Kidney glomerular epithelial cell (primary cell): ENCODE measurements around the gene ZNF616.

Experiments used
- DNase-seq: peaks from one replicate; lab custom pipeline; 2025; lab: John Stamatoyannopoulos, UW

ZNF616 gene

GRCh38 chr19:52139252-52140031 is at the start of gene ZNF616:
Gene ZNF616 (minus strand): TSS chr19:52139938. CDS start chr19:52130512, 9,426 bp downstream.
- peak; percentile 76 for DNase-seq

- DNase-seq = no peak
Observed at GRCh38 chr19:52188822-52189734, 49.3 kb upstream of the ZNF616 start.

GRCh38 chr19:52187407-52187806 is 47.7 kb upstream of the ZNF616 start:
- no peak for DNase-seq

GRCh38 chr19:52176574-52176973 is 36.8 kb upstream of the ZNF616 start:
- no peak for DNase-seq

GRCh38 chr19:52172347-52172746 is 32.6 kb upstream of the ZNF616 start:
- DNase-seq = no peak

- peak; percentile 82 for DNase-seq
Observed at GRCh38 chr19:52171321-52172169, 31.8 kb upstream of the ZNF616 start, which contains the start of gene ZNF836. Gene ZNF836 (minus strand): TSS chr19:52171621. CDS start chr19:52168072, 3,549 bp downstream.

GRCh38 chr19:52170863-52171320 is 31.2 kb upstream of the ZNF616 start:
- no peak for DNase-seq

- no peak for DNase-seq
Observed at GRCh38 chr19:52170304-52170703, 30.6 kb upstream of the ZNF616 start.

GRCh38 chr19:52155596-52156359 is 16.0 kb upstream of the ZNF616 start:
- no peak for DNase-seq

- no peak for DNase-seq
Observed at GRCh38 chr19:52148256-52148655, 8.5 kb upstream of the ZNF616 start.

- no peak for DNase-seq
Observed at GRCh38 chr19:52142001-52142595, 2.4 kb upstream of the ZNF616 start.

- no peak for DNase-seq
Observed at GRCh38 chr19:52141203-52141602, 1.5 kb upstream of the ZNF616 start.

- DNase-seq = no peak
Observed at GRCh38 chr19:52140032-52140710, 433 bp upstream of the ZNF616 start.

GRCh38 chr19:52138983-52139251 is 821 bp downstream of the ZNF616 start:
- DNase-seq = no peak

GRCh38 chr19:52138278-52138982 is 1.3 kb downstream of the ZNF616 start:
- DNase-seq = peak; percentile 31

- no peak for DNase-seq
Observed at GRCh38 chr19:52120286-52120685, 19.5 kb downstream of the ZNF616 start.

- no peak for DNase-seq
Observed at GRCh38 chr19:52115526-52116053, 24.1 kb downstream of the ZNF616 start.

GRCh38 chr19:52114691-52115090 is 25.0 kb downstream of the ZNF616 start:
- DNase-seq = no peak

- DNase-seq = no peak
Observed at GRCh38 chr19:52112624-52113023, 27.1 kb downstream of the ZNF616 start.
